Panc1 (cell line): ENCODE results near the gene ZNF664. TPM values are rescaled to one million over a fixed set of nuclear protein-coding genes. Genes with fewer than 3 reads are reported as not detected.
A peak's percentile ranks its signal among the peaks of the same experiment; 100 is the strongest.

Experiments
- ATAC-seq: fragments of 200-7000 bp; cut with Tn5 transposase; 2 replicates; pipeline ENCODE4 v1.9.1; 2020; ENCODE audit warnings: mild to moderate bottlenecking, moderate library complexity
- Bru-seq: library from RNA; stranded (reverse); fragments of 400-500 nt; gene quantifications from one replicate; lab custom pipeline; 2021; lab: Mats Ljungman, UMichigan
- BruChase-seq, 2 experiments: library from RNA; stranded (reverse); fragments of 400-500 nt; gene quantifications; one replicate each; lab custom pipeline; 2021; lab: Mats Ljungman, UMichigan
- BruUV-seq: library from RNA; stranded (reverse); fragments of 400-500 nt; replicated peaks from 2 replicates; lab custom pipeline; 2021; lab: Mats Ljungman, UMichigan
- CTCF ChIA-PET: fragments of 300-600 bp; sonication (Branson Sonifier 250); formaldehyde crosslinking; loops from one replicate; lab custom pipeline; 2022; ENCODE audit warnings: antibody characterized with exemption; lab: Charles Lee
- POLR2A ChIA-PET: fragments of 300-600 bp; sonication (Branson Sonifier 250); formaldehyde crosslinking; loops from one replicate; lab custom pipeline; 2022; ENCODE audit warnings: antibody characterized with exemption; lab: Charles Lee
- DNase-seq: peaks from one replicate; pipeline ENCODE4 v3.0.0-alpha.2; 2010; ENCODE audit warnings: low read depth, low spot score
- H3K27ac ChIP-seq: 2 replicates; pipeline ENCODE4 v1.5.1; 2011; ENCODE audit warnings: mild to moderate bottlenecking, low read length, inconsistent platforms
- H3K27me3 ChIP-seq: fragments of 200-500 bp; sonication (Bioruptor generic); 2 replicates; pipeline ENCODE4 v1.6.0; 2014; ENCODE audit warnings: low read length, inconsistent platforms; ENCODE audit not compliant: control insufficient read depth, insufficient read depth
- H3K36me3 ChIP-seq: fragments of 200-500 bp; sonication (Bioruptor generic); 2 replicates; pipeline ENCODE4 v1.5.1; 2014; ENCODE audit warnings: inconsistent platforms, mild to moderate bottlenecking, low read length, moderate library complexity; ENCODE audit not compliant: control insufficient read depth, insufficient read depth
- H3K4me1 ChIP-seq: 2 replicates; pipeline ENCODE4 v1.5.1; 2011; ENCODE audit warnings: inconsistent platforms, mild to moderate bottlenecking, low read length, moderate library complexity; ENCODE audit not compliant: control insufficient read depth, insufficient read depth
- H3K4me3 ChIP-seq, 2 experiments: 2 replicates each; pipeline ENCODE4 v1.5.1; 2011 to 2012; ENCODE audit warnings: low read depth in 2 of 2, low read length in 2 of 2, mild to moderate bottlenecking in 2 of 2, inconsistent platforms in 1 of 2, moderate library complexity in 1 of 2
- H3K9me3 ChIP-seq: fragments of 200-500 bp; sonication (Bioruptor generic); 2 replicates; pipeline ENCODE4 v1.5.1; 2014; ENCODE audit warnings: low read depth, mild to moderate bottlenecking, inconsistent platforms, low read length, moderate library complexity; ENCODE audit not compliant: control insufficient read depth, insufficient read depth
- POLR2AphosphoS5 ChIP-seq: IDR thresholded peaks from 2 replicates; pipeline ENCODE4 v1.6.1; 2012; ENCODE audit warnings: mild to moderate bottlenecking, low read depth, low read length, moderate library complexity
- REST ChIP-seq, 2 experiments: IDR thresholded peaks; 2 replicates each; pipeline ENCODE4 v1.6.1; 2011 to 2012; ENCODE audit warnings: low read depth in 2 of 2, control low read depth in 1 of 2, low read length in 1 of 2, mild to moderate bottlenecking in 1 of 2, moderate library complexity in 1 of 2; ENCODE audit not compliant: insufficient read depth in 1 of 2
- SIN3A ChIP-seq: IDR thresholded peaks from 2 replicates; pipeline ENCODE4 v1.6.1; 2012; ENCODE audit warnings: low read depth, mild to moderate bottlenecking, low read length, moderate library complexity, borderline replicate concordance; ENCODE audit not compliant: insufficient read depth
- TCF7L2 ChIP-seq: IDR thresholded peaks from 2 replicates; pipeline ENCODE4 v1.6.1; 2011; ENCODE audit warnings: mild to moderate bottlenecking, low read depth, low read length, inconsistent platforms
- in situ Hi-C: cut with HindIII; loops from 2 replicates; pipeline ENCODE4 v1.10.0; 2016; ENCODE audit warnings: low sequenced_read_pairs, low pct_unique_long_range_greater_than_20kb
- intact Hi-C: fragments of 100-400 bp; cut with micrococcal nuclease; formaldehyde crosslinking; loops from one replicate; pipeline ENCODE4 v1.10.0; 2022; ENCODE audit not compliant: unreplicated experiment
- long read RNA-seq: library from polyadenylated mRNA; unstranded; transcript quantifications from one replicate; pipeline ENCODE4 v2.0.0, GENCODE V29; 2021; ENCODE audit not compliant: unreplicated experiment
- polyA plus RNA-seq: library from polyadenylated mRNA; unstranded; fragments of >200 nt; gene quantifications from one replicate; pipeline ENCODE4 v1.2.1, GENCODE V29; 2012; ENCODE audit warnings: missing spikeins; ENCODE audit not compliant: insufficient read length
- total RNA-seq: library from RNA; stranded (reverse); gene quantifications from one replicate; pipeline ENCODE4 v1.2.1, GENCODE V29; 2021; ENCODE audit not compliant: unreplicated experiment
- TF ChIP-seq, protein P1 (sequence below): fragments of 450-650 bp; IDR thresholded peaks from 2 replicates; pipeline ENCODE4 v1.5.1; 2017; ENCODE audit warnings: mild to moderate bottlenecking

Gene ZNF664
- total RNA-seq (115 TPM), Bru-seq, nascent RNA (percentile 94 among the genes with signal in this experiment), BruChase-seq, experiment 1, labeled RNA remaining after a 2-hour chase (percentile 100 among the genes with signal in this experiment), BruChase-seq, experiment 2, labeled RNA remaining after a 6-hour chase (percentile 100 among the genes with signal in this experiment)
- polyA plus RNA-seq: 57.7 TPM
- long read RNA-seq, partial matches to known transcripts: 0 of 2 reads
- long read RNA-seq, other reads (novel, unspliced or antisense): 1 of 2 reads

- peaks cover 12% of the 10 kb centered on the region for H3K4me1 ChIP-seq
- DNase-seq: no peak
- ATAC-seq: peak; percentile 93
- intact Hi-C loops: no loop called here
- in situ Hi-C loops: no loop called here
- H3K27ac ChIP-seq: peak within 1 kb of the TSS; percentile 82
- ChIA-PET POLR2A (interaction anchor here (0.6 kb wide), 1 partner anchor 72 kb away, joined by 3 read pairs; no protein-coding TSS in a partner anchor), CTCF (no interaction called here)
- BruUV-seq: no TSS peak
- H3K9me3 ChIP-seq: no peaks in the 10 kb centered on the region
- H3K4me3 ChIP-seq: peak within 1 kb of the TSS; percentile 82 to 85
- peaks cover 8% of the 10 kb centered on the region for H3K36me3 ChIP-seq
- TF ChIP-seq REST (IDR thresholded peaks at IDR 0.05; ENCODE audit: insufficient read depth in 1 of 2, low read depth in 2 of 2, low read length in 1 of 2) (no peak), POLR2AphosphoS5 (peak; percentile 52; the same call in 1 of the 2 replicates), TCF7L2 (no peak), SIN3A (peak; percentile 31; the same call in 1 of the 2 replicates)
- TF ChIP-seq, protein P1, sequence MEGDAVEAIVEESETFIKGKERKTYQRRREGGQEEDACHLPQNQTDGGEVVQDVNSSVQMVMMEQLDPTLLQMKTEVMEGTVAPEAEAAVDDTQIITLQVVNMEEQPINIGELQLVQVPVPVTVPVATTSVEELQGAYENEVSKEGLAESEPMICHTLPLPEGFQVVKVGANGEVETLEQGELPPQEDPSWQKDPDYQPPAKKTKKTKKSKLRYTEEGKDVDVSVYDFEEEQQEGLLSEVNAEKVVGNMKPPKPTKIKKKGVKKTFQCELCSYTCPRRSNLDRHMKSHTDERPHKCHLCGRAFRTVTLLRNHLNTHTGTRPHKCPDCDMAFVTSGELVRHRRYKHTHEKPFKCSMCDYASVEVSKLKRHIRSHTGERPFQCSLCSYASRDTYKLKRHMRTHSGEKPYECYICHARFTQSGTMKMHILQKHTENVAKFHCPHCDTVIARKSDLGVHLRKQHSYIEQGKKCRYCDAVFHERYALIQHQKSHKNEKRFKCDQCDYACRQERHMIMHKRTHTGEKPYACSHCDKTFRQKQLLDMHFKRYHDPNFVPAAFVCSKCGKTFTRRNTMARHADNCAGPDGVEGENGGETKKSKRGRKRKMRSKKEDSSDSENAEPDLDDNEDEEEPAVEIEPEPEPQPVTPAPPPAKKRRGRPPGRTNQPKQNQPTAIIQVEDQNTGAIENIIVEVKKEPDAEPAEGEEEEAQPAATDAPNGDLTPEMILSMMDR: peak; percentile 34
- H3K27me3 ChIP-seq: no peaks in the 10 kb centered on the region
Observed at GRCh38 chr12:123972457-123973401, at the start of gene ZNF664, which contains the start of gene CCDC92. Gene ZNF664 (plus strand): TSS chr12:123973215. CDS start chr12:124012145, 38,930 bp downstream. Gene CCDC92 (minus strand): TSS chr12:123972831. CDS start chr12:123944305, 28,526 bp downstream.

GRCh38 chr12:123923927-123924326, 49.1 kb upstream of the ZNF664 start:
- Histone ChIP-seq H3K27me3 (peaks cover 10% of the 10 kb centered on the region; the same call in 1 of the 2 replicates), H3K4me3 (no peak overlapping the region), H3K27ac (no peak overlapping the region), H3K4me1 (no peaks in the 10 kb centered on the region), H3K9me3 (no peaks in the 10 kb centered on the region), H3K36me3 (no peaks in the 10 kb centered on the region)
- ChIA-PET POLR2A (no interaction called here), CTCF (no interaction called here)
- in situ Hi-C loops: no loop called here
- ATAC-seq: no peak
- no TSS peak for BruUV-seq
- TF ChIP-seq, protein P1: no peak
- no peak for TF ChIP-seq SIN3A
- TF ChIP-seq REST (IDR thresholded peaks at IDR 0.05; ENCODE audit: insufficient read depth in 1 of 2, low read depth in 2 of 2, low read length in 1 of 2): no peak
- TF ChIP-seq TCF7L2: no peak
- no peak for TF ChIP-seq POLR2AphosphoS5
- no peak for DNase-seq
- intact Hi-C loops: no loop called here
